ENCODE measurements around the gene IMMP2L.

GRCh38 chr7:111483078-111483477 is 79.2 kb downstream of the IMMP2L start:
- no peak for TF ChIP-seq CTCF (IDR thresholded peaks at IDR 0.05; ENCODE audit: borderline replicate concordance, extremely low read depth, low read length, poor library complexity, severe bottlenecking)
- no peak for TF ChIP-seq EZH2 (IDR thresholded peaks at IDR 0.05; ENCODE audit: borderline replicate concordance, low read depth, low read length, severe bottlenecking)
